ENCODE measurements around the gene ATAD5.

ATAD5 gene

GRCh38 chr17:30793282-30793977 is 38.3 kb upstream of the ATAD5 start:
- TF ChIP-seq FOXP2 (optimal IDR thresholded peaks at IDR 0.05; ENCODE audit: borderline replicate concordance, extremely low read depth, extremely low read length, insufficient read depth): no peak
- no peak for TF ChIP-seq TAF1 (IDR thresholded peaks at IDR 0.05; ENCODE audit: borderline replicate concordance, insufficient read depth, low read length)
- TF ChIP-seq REST (IDR thresholded peaks at IDR 0.05; ENCODE audit: insufficient read depth in 1 of 2, low read depth in 2 of 2, low read length in 2 of 2): no peak
- peak; percentile 65 for TF ChIP-seq POLR2AphosphoS5 (IDR thresholded peaks at IDR 0.05; ENCODE audit: low read depth, low read length)
- TF ChIP-seq SIN3A (IDR thresholded peaks at IDR 0.05; ENCODE audit: borderline replicate concordance, insufficient read depth, low read length): no peak

GRCh38 chr17:30794372-30794771 is 37.4 kb upstream of the ATAD5 start:
- no peak for TF ChIP-seq SIN3A (IDR thresholded peaks at IDR 0.05; ENCODE audit: borderline replicate concordance, insufficient read depth, low read length)
- TF ChIP-seq FOXP2 (optimal IDR thresholded peaks at IDR 0.05; ENCODE audit: borderline replicate concordance, extremely low read depth, extremely low read length, insufficient read depth): no peak
- no peak; the same call in 1 of the 2 replicates for TF ChIP-seq POLR2AphosphoS5 (IDR thresholded peaks at IDR 0.05; ENCODE audit: low read depth, low read length)
- TF ChIP-seq REST (IDR thresholded peaks at IDR 0.05; ENCODE audit: insufficient read depth in 1 of 2, low read depth in 2 of 2, low read length in 2 of 2): no peak
- no peak for TF ChIP-seq TAF1 (IDR thresholded peaks at IDR 0.05; ENCODE audit: borderline replicate concordance, insufficient read depth, low read length)

GRCh38 chr17:30796016-30796415 is 35.8 kb upstream of the ATAD5 start:
- TF ChIP-seq SIN3A (IDR thresholded peaks at IDR 0.05; ENCODE audit: borderline replicate concordance, insufficient read depth, low read length): no peak
- no peak for TF ChIP-seq POLR2AphosphoS5 (IDR thresholded peaks at IDR 0.05; ENCODE audit: low read depth, low read length)
- no peak for TF ChIP-seq TAF1 (IDR thresholded peaks at IDR 0.05; ENCODE audit: borderline replicate concordance, insufficient read depth, low read length)
- no peak for TF ChIP-seq FOXP2 (optimal IDR thresholded peaks at IDR 0.05; ENCODE audit: borderline replicate concordance, extremely low read depth, extremely low read length, insufficient read depth)

GRCh38 chr17:30801671-30802070 is 30.1 kb upstream of the ATAD5 start:
- TF ChIP-seq FOXP2 (optimal IDR thresholded peaks at IDR 0.05; ENCODE audit: borderline replicate concordance, extremely low read depth, extremely low read length, insufficient read depth) (no peak), REST (IDR thresholded peaks at IDR 0.05; ENCODE audit: insufficient read depth in 1 of 2, low read depth in 2 of 2, low read length in 2 of 2) (no peak), POLR2AphosphoS5 (IDR thresholded peaks at IDR 0.05; ENCODE audit: low read depth, low read length) (no peak), SIN3A (IDR thresholded peaks at IDR 0.05; ENCODE audit: borderline replicate concordance, insufficient read depth, low read length) (no peak), TAF1 (IDR thresholded peaks at IDR 0.05; ENCODE audit: borderline replicate concordance, insufficient read depth, low read length) (no peak)

- TF ChIP-seq SIN3A (IDR thresholded peaks at IDR 0.05; ENCODE audit: borderline replicate concordance, insufficient read depth, low read length): no peak
- no peak for TF ChIP-seq TAF1 (IDR thresholded peaks at IDR 0.05; ENCODE audit: borderline replicate concordance, insufficient read depth, low read length)
These were observed 25.8 kb upstream of the ATAD5 start for GRCh38 chr17:30805944-30806456.

- TF ChIP-seq SIN3A (IDR thresholded peaks at IDR 0.05; ENCODE audit: borderline replicate concordance, insufficient read depth, low read length) (no peak), POLR2AphosphoS5 (IDR thresholded peaks at IDR 0.05; ENCODE audit: low read depth, low read length) (no peak), REST (IDR thresholded peaks at IDR 0.05; ENCODE audit: insufficient read depth in 1 of 2, low read depth in 2 of 2, low read length in 2 of 2) (no peak), TAF1 (IDR thresholded peaks at IDR 0.05; ENCODE audit: borderline replicate concordance, insufficient read depth, low read length) (no peak), FOXP2 (optimal IDR thresholded peaks at IDR 0.05; ENCODE audit: borderline replicate concordance, extremely low read depth, extremely low read length, insufficient read depth) (no peak)
These were observed 23.9 kb upstream of the ATAD5 start for GRCh38 chr17:30807896-30808295.

Measured in PFSK-1 (cell line).